HepG2 (cell line): ENCODE measurements around the gene MYL6B. TPM values are rescaled to one million over a fixed set of nuclear protein-coding genes. Genes with fewer than 3 reads are reported as not detected.
A peak's percentile ranks its signal among the peaks of the same experiment; 100 is the strongest.

Experiments used
- AGO2 ChIP-seq: fragments of 200-400 bp; formaldehyde crosslinking; optimal IDR thresholded peaks from 2 replicates; pipeline ENCODE3; 2017; ENCODE audit warnings: mild to moderate bottlenecking, low read depth, low read length, moderate library complexity
- ARID2 ChIP-seq: sonication (generic); formaldehyde crosslinking; IDR thresholded peaks from 2 replicates; pipeline ENCODE4 v1.8.1; 2022; ENCODE audit warnings: mild to moderate bottlenecking, missing genetic modification reagents, borderline replicate concordance
- ATM ChIP-seq: fragments of 450-650 bp; IDR thresholded peaks from 2 replicates; pipeline ENCODE4 v1.7.1; 2017; ENCODE audit warnings: mild to moderate bottlenecking, borderline replicate concordance
- CEBPG ChIP-seq: IDR thresholded peaks from 2 replicates; pipeline ENCODE4 v1.6.1; 2016
- CHCHD3 ChIP-seq: sonication (generic); formaldehyde crosslinking; IDR thresholded peaks from 2 replicates; pipeline ENCODE4 v1.8.0; 2022; ENCODE audit warnings: mild to moderate bottlenecking, missing genetic modification reagents, moderate library complexity
- DNMT1 ChIP-seq: sonication (generic); formaldehyde crosslinking; IDR thresholded peaks from 2 replicates; pipeline ENCODE4 v1.5.1; 2020; ENCODE audit warnings: mild to moderate bottlenecking, missing genetic modification reagents
- DR1 ChIP-seq: sonication (generic); formaldehyde crosslinking; IDR thresholded peaks from 2 replicates; pipeline ENCODE4 v1.8.0; 2021; ENCODE audit warnings: mild to moderate bottlenecking, missing genetic modification reagents, inconsistent platforms
- ERF ChIP-seq: IDR thresholded peaks from 2 replicates; pipeline ENCODE4 v1.6.1; 2018; ENCODE audit warnings: missing biosample characterization, missing genetic modification reagents
- HINFP ChIP-seq: sonication (generic); formaldehyde crosslinking; IDR thresholded peaks from 2 replicates; pipeline ENCODE4 v1.4.0; 2020; ENCODE audit warnings: low read depth, mild to moderate bottlenecking, missing genetic modification reagents
- KLF12 ChIP-seq: sonication (generic); formaldehyde crosslinking; IDR thresholded peaks from 2 replicates; pipeline ENCODE4 v1.4.0; 2020; ENCODE audit warnings: missing genetic modification reagents, borderline replicate concordance
- KLF6 ChIP-seq: IDR thresholded peaks from 2 replicates; pipeline ENCODE4 v1.8.0; 2016; ENCODE audit warnings: missing biosample characterization, missing genetic modification reagents
- NFE2L1 ChIP-seq: sonication (generic); formaldehyde crosslinking; IDR thresholded peaks from 2 replicates; pipeline ENCODE4 v1.4.0; 2020; ENCODE audit warnings: missing genetic modification reagents, mild to moderate bottlenecking, borderline replicate concordance
- NR0B2 ChIP-seq: sonication (generic); formaldehyde crosslinking; IDR thresholded peaks from 2 replicates; pipeline ENCODE4 v1.4.0; 2020; ENCODE audit warnings: mild to moderate bottlenecking, missing genetic modification reagents
- RFXANK ChIP-seq: IDR thresholded peaks from 2 replicates; pipeline ENCODE4 v1.6.1; 2016
- SRY ChIP-seq: sonication (generic); formaldehyde crosslinking; IDR thresholded peaks from 2 replicates; pipeline ENCODE4 v1.8.0; 2022; ENCODE audit warnings: mild to moderate bottlenecking, missing genetic modification reagents
- TGIF2 ChIP-seq: IDR thresholded peaks from 2 replicates; pipeline ENCODE4 v1.6.1; 2016; ENCODE audit warnings: control low read depth, missing compliant biosample characterization
- YEATS4 ChIP-seq: sonication (generic); formaldehyde crosslinking; IDR thresholded peaks from 2 replicates; pipeline ENCODE4 v1.4.0; 2020; ENCODE audit warnings: missing genetic modification reagents, borderline replicate concordance
- YY1 ChIP-seq: IDR thresholded peaks from 2 replicates; pipeline ENCODE4 v1.6.1; 2011; ENCODE audit warnings: low read length, low read depth, moderate library complexity, mild to moderate bottlenecking; ENCODE audit not compliant: insufficient read depth, insufficient replicate concordance
- ZBTB44 ChIP-seq: sonication (generic); formaldehyde crosslinking; IDR thresholded peaks from 2 replicates; pipeline ENCODE4 v1.4.0; 2020; ENCODE audit warnings: missing genetic modification reagents
- ZKSCAN1 ChIP-seq: fragments of 150-350 bp; IDR thresholded peaks from 2 replicates; pipeline ENCODE4 v1.6.1; 2014; ENCODE audit warnings: low read length
- ZNF354B ChIP-seq: sonication (generic); formaldehyde crosslinking; IDR thresholded peaks from 2 replicates; pipeline ENCODE4 v1.8.0; 2022; ENCODE audit warnings: mild to moderate bottlenecking, missing genetic modification reagents
- ZNF383 ChIP-seq: sonication (generic); formaldehyde crosslinking; IDR thresholded peaks from 2 replicates; pipeline ENCODE4 v1.4.0; 2020; ENCODE audit warnings: missing genetic modification reagents, mild to moderate bottlenecking, borderline replicate concordance
- ZNF850 ChIP-seq: sonication (generic); formaldehyde crosslinking; conservative IDR thresholded peaks from 2 replicates; pipeline ENCODE4 v1.9.0; 2021; ENCODE audit warnings: mild to moderate bottlenecking, missing genetic modification reagents
- ZNF878 ChIP-seq: sonication (generic); formaldehyde crosslinking; IDR thresholded peaks from 2 replicates; pipeline ENCODE4 v1.8.1; 2023; ENCODE audit warnings: mild to moderate bottlenecking, missing genetic modification reagents, moderate library complexity
- ZSCAN31 ChIP-seq: sonication (generic); formaldehyde crosslinking; IDR thresholded peaks from 2 replicates; pipeline ENCODE4 v1.5.0; 2020; ENCODE audit warnings: low read depth, mild to moderate bottlenecking, missing genetic modification reagents
- polyA plus RNA-seq, 8 experiments: library from polyadenylated mRNA; depleted of rRNA in 3 of 8; stranded (reverse) in 7 of 8; unstranded in 1 of 8; fragments of >200 nt; fragmentation: Illumina TruSeq in 4 of 8; extraction: Trizol in 4 of 8; gene quantifications; 2 replicates each; pipeline versions ENCODE4 v1.2.1 to v1.2.3, GENCODE V29; 2011 to 2016; ENCODE audit warnings: low read depth in 4 of 8, missing spikeins in 1 of 8, mixed read lengths in 1 of 8; ENCODE audit not compliant: insufficient read depth in 1 of 8
- total RNA-seq, 5 experiments: library from RNA; depleted of rRNA; stranded (reverse); fragments of >200 nt; fragmentation: Illumina TruSeq; extraction: Trizol; gene quantifications; 2 replicates each; pipeline ENCODE4 v1.2.3, GENCODE V29; 2016; ENCODE audit warnings: low read depth in 1 of 5
- TF ChIP-seq, protein P1 (sequence below): sonication (generic); formaldehyde crosslinking; conservative IDR thresholded peaks from 2 replicates; pipeline ENCODE4 v1.4.0; 2020; ENCODE audit warnings: missing genetic modification reagents

Gene MYL6B
- total and polyA plus RNA-seq, 2 of the 13 experiments (the other 11 are each of a cell fraction or from before 2014, with no cell fraction given), result 75.7 to 88.7 TPM

- TF ChIP-seq ZSCAN31 (CRISPR knock-in tag), result peak; percentile 95
- TF ChIP-seq ZNF878 (CRISPR knock-in tag), result peak; percentile 82
- no peak for TF ChIP-seq NFE2L1 (CRISPR knock-in tag)
- TF ChIP-seq DNMT1 (CRISPR knock-in tag), result no peak
- TF ChIP-seq SRY, result peak; percentile 79; the same call in 1 of the 2 replicates
- no peak for TF ChIP-seq ATM
- no peak for TF ChIP-seq HINFP (CRISPR knock-in tag)
- TF ChIP-seq ZBTB44 (CRISPR knock-in tag), result no peak; the same call in 1 of the 2 replicates
- TF ChIP-seq, protein P1, sequence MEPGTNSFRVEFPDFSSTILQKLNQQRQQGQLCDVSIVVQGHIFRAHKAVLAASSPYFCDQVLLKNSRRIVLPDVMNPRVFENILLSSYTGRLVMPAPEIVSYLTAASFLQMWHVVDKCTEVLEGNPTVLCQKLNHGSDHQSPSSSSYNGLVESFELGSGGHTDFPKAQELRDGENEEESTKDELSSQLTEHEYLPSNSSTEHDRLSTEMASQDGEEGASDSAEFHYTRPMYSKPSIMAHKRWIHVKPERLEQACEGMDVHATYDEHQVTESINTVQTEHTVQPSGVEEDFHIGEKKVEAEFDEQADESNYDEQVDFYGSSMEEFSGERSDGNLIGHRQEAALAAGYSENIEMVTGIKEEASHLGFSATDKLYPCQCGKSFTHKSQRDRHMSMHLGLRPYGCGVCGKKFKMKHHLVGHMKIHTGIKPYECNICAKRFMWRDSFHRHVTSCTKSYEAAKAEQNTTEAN, result no peak; the same call in 1 of the 2 replicates
- TF ChIP-seq YEATS4 (CRISPR knock-in tag), result peak; percentile 87
- TF ChIP-seq CEBPG (CRISPR knock-in tag), result peak; percentile 44; the same call in 1 of the 2 replicates
- TF ChIP-seq ZNF850, result no peak
- no peak for TF ChIP-seq ZKSCAN1
- peak; percentile 93; the same call in 1 of the 2 replicates for TF ChIP-seq ERF
- TF ChIP-seq KLF12 (CRISPR knock-in tag), result peak; percentile 84; the same call in 1 of the 2 replicates
- TF ChIP-seq YY1, result peak; percentile 81
- TF ChIP-seq ZNF354B (CRISPR knock-in tag), result no peak
- no peak for TF ChIP-seq RFXANK (CRISPR knock-in tag)
- TF ChIP-seq CHCHD3 (CRISPR knock-in tag), result 0 out of 2 replicates have a peak, but pooled peaks have one; percentile 66
- no peak for TF ChIP-seq ZNF383 (CRISPR knock-in tag)
- TF ChIP-seq NR0B2 (CRISPR knock-in tag), result peak; percentile 88; the same call in 1 of the 2 replicates
- peak; percentile 82; the same call in 1 of the 2 replicates for TF ChIP-seq KLF6
- TF ChIP-seq DR1 (CRISPR knock-in tag), result peak; percentile 85
- peak; percentile 99 for TF ChIP-seq AGO2
- peak; percentile 35; the same call in 1 of the 2 replicates for TF ChIP-seq ARID2 (CRISPR knock-in tag)
- peak; percentile 58; the same call in 1 of the 2 replicates for TF ChIP-seq TGIF2 (CRISPR knock-in tag)
Observed at GRCh38 chr12:56117778-56118687, 34.4 kb upstream of the MYL6B start, which contains the start of gene ZC3H10 (continued).
